ENCODE data around the gene EPS8. TPM values are rescaled to one million over a fixed set of nuclear protein-coding genes. Genes with fewer than 3 reads are reported as not detected.

EPS8 gene
- total and polyA plus RNA-seq, 2 experiments from 2014 or later = 3.1 to 6.0 TPM

- H3K27me3 ChIP-seq = no peaks in the 10 kb centered on the region
- H3K4me3 ChIP-seq = no peak overlapping the region
- no peak overlapping the region for H3K27ac ChIP-seq
- H3K36me3 ChIP-seq = no peaks in the 10 kb centered on the region
- no peaks in the 10 kb centered on the region for H3K4me1 ChIP-seq (ENCODE audit: low read depth)
- no peak for TF ChIP-seq CTCF (IDR thresholded peaks at IDR 0.05; ENCODE audit: low read depth, low read length)
- DNase-seq (ENCODE audit: low read depth in 1 of 2, low spot score in 1 of 2) = no peak
- H3K9me3 ChIP-seq (ENCODE audit: low read depth) = no peaks in the 10 kb centered on the region
These were observed 19.1 kb upstream of the EPS8 start for GRCh38 chr12:15808250-15808649.

DNA sequence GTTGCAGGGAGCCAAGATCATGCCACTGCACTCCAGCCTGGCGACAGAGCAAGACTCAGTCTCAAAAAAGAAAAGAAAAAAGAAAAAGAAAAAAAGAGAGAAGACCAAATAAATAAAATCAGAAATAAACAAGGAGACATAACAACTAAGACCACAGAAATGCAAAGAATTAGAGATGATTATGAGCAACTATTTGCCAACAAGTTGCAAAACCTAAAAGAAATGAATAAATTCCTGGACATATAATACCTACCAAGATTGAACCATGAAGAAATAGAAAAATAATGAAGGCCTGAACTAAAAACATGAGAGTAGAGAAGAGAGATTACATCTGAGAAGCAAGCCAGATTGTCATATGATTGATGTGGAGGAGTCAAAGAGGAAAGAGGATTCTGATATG is 17.6 kb upstream of the EPS8 start:
- H3K36me3 ChIP-seq = no peaks in the 10 kb centered on the region
- H3K9me3 ChIP-seq (ENCODE audit: low read depth) = no peaks in the 10 kb centered on the region
- H3K27ac ChIP-seq = no peak overlapping the region
- no peaks in the 10 kb centered on the region for H3K27me3 ChIP-seq
- H3K4me1 ChIP-seq (ENCODE audit: low read depth) = no peaks in the 10 kb centered on the region
- TF ChIP-seq CTCF (IDR thresholded peaks at IDR 0.05; ENCODE audit: low read depth, low read length) = no peak
- DNase-seq (ENCODE audit: low read depth in 1 of 2, low spot score in 1 of 2) = no peak
- H3K4me3 ChIP-seq = no peak overlapping the region

- no peaks in the 10 kb centered on the region for H3K36me3 ChIP-seq
- no peak for DNase-seq (ENCODE audit: low read depth in 1 of 2, low spot score in 1 of 2)
- no peaks in the 10 kb centered on the region for H3K27me3 ChIP-seq
- H3K9me3 ChIP-seq (ENCODE audit: low read depth) = no peaks in the 10 kb centered on the region
- H3K27ac ChIP-seq = no peak overlapping the region
- no peak for TF ChIP-seq CTCF (IDR thresholded peaks at IDR 0.05; ENCODE audit: low read depth, low read length)
- no peaks in the 10 kb centered on the region for H3K4me1 ChIP-seq (ENCODE audit: low read depth)
- H3K4me3 ChIP-seq = no peak overlapping the region
These were observed 12.9 kb upstream of the EPS8 start for GRCh38 chr12:15801770-15802744.

DNA sequence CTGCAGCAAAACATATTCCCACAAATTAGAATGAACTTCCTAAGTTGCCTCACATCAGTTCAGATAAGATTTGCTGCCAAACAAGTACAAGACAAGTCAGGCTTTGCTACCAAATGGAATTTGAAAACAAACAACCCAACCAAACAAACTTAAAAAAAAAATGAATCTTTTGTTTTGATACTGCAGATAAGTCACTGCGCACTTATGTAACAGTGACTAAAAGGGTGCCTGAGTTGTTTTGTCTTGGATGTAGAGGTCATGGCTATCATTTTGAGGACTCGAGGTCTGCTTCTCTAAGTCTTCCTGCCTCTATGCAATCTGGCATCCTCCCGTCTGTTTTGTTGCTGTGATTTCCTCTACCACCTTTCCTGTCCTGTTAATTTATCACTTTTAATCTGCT is 11.1 kb upstream of the EPS8 start:
- TF ChIP-seq CTCF (IDR thresholded peaks at IDR 0.05; ENCODE audit: low read depth, low read length) = no peak
- DNase-seq (ENCODE audit: low read depth in 1 of 2, low spot score in 1 of 2) = no peak
- H3K4me1 ChIP-seq (ENCODE audit: low read depth) = no peaks in the 10 kb centered on the region
- no peaks in the 10 kb centered on the region for H3K27me3 ChIP-seq
- no peak overlapping the region for H3K27ac ChIP-seq
- no peak overlapping the region for H3K4me3 ChIP-seq
- no peaks in the 10 kb centered on the region for H3K36me3 ChIP-seq
- no peaks in the 10 kb centered on the region for H3K9me3 ChIP-seq (ENCODE audit: low read depth)

- no peak for TF ChIP-seq CTCF (IDR thresholded peaks at IDR 0.05; ENCODE audit: low read depth, low read length)
- no peak for DNase-seq (ENCODE audit: low read depth in 1 of 2, low spot score in 1 of 2)
- Histone ChIP-seq H3K36me3 (no peaks in the 10 kb centered on the region), H3K4me3 (no peak overlapping the region), H3K27ac (no peak overlapping the region), H3K27me3 (no peaks in the 10 kb centered on the region), H3K4me1 (ENCODE audit: low read depth) (no peaks in the 10 kb centered on the region), H3K9me3 (ENCODE audit: low read depth) (no peaks in the 10 kb centered on the region)
These were observed 8.6 kb upstream of the EPS8 start for GRCh38 chr12:15797818-15798217.
